GM12878 (cell line): ENCODE results near the gene DMWD. TPM values are rescaled to one million over a fixed set of nuclear protein-coding genes. Genes with fewer than 3 reads are reported as not detected.

Source experiments
- ATAC-seq: fragments of 200-7000 bp; cut with Tn5 transposase; 3 replicates; pipeline ENCODE4 v1.9.1; 2020; ENCODE audit warnings: mild to moderate bottlenecking, moderate library complexity
- BruUV-seq: library from RNA; stranded (reverse); fragments of 400-500 nt; replicated peaks from 2 replicates; lab custom pipeline; 2021; lab: Mats Ljungman, UMichigan
- CTCF ChIA-PET: fragments of 300-600 bp; sonication (Branson Sonifier 250); formaldehyde crosslinking; extraction: SDS; loops from one replicate; lab custom pipeline; 2021; ENCODE audit warnings: inconsistent platforms; lab: Yijun Ruan, JAX
- POLR2A ChIA-PET: fragments of 350-600 bp; formaldehyde crosslinking; extraction: SDS; loops from one replicate; lab custom pipeline; 2021; ENCODE audit warnings: inconsistent platforms; lab: Charles Lee
- RAD21 ChIA-PET: fragments of 300-600 bp; sonication (Branson Sonifier 250); formaldehyde crosslinking; loops from one replicate; lab custom pipeline; 2023; ENCODE audit warnings: antibody characterized with exemption; ENCODE audit not compliant: unreplicated experiment; lab: Charles Lee
- SMC1A ChIA-PET: fragments of 300-600 bp; sonication (Branson Sonifier 250); formaldehyde crosslinking; loops from one replicate; lab custom pipeline; 2023; ENCODE audit not compliant: unreplicated experiment, uncharacterized antibody; lab: Charles Lee
- DNase-seq: peaks from one replicate; pipeline ENCODE4 v3.0.0-alpha.2; 2011; ENCODE audit warnings: low read depth, low spot score
- FAIRE-seq: peaks from 3 replicates; lab custom pipeline; 2011; peaks lifted over from hg19 to GRCh38; lab: Jason Lieb, UNC
- H2AFZ ChIP-seq: 2 replicates; pipeline ENCODE4 v1.6.0; 2011; ENCODE audit warnings: low read depth, low read length, control low read depth; ENCODE audit not compliant: control insufficient read depth
- H3K27ac ChIP-seq: 2 replicates; pipeline ENCODE4 v1.5.1; 2011; ENCODE audit warnings: control low read depth; ENCODE audit not compliant: control insufficient read depth, insufficient read depth
- H3K27me3 ChIP-seq, 2 experiments: replicated peaks in 1 of 2; 2 replicates each; pipeline versions ENCODE4 v1.6.0 to v1.6.1; 2011; ENCODE audit warnings: low read length in 1 of 2; ENCODE audit not compliant: control insufficient read depth in 2 of 2, insufficient read depth in 2 of 2
- H3K36me3 ChIP-seq, 2 experiments: 2 replicates each; pipeline ENCODE4 v1.5.1; 2011; ENCODE audit warnings: low read length in 1 of 2; ENCODE audit not compliant: control insufficient read depth in 2 of 2, insufficient read depth in 2 of 2
- H3K4me1 ChIP-seq: 2 replicates; pipeline ENCODE4 v1.6.1; 2011; ENCODE audit warnings: mild to moderate bottlenecking, low read length, moderate library complexity, mixed read lengths; ENCODE audit not compliant: control insufficient read depth, insufficient read depth
- H3K4me2 ChIP-seq: 2 replicates; pipeline ENCODE4 v1.6.0; 2011; ENCODE audit warnings: control low read depth; ENCODE audit not compliant: control insufficient read depth, insufficient read depth
- H3K4me3 ChIP-seq: fragments of 200-600 bp; sonication (generic); 2 replicates; pipeline ENCODE4 v1.5.1; 2016
- H3K79me2 ChIP-seq: 2 replicates; pipeline ENCODE4 v1.6.0; 2011; ENCODE audit warnings: low read length; ENCODE audit not compliant: control insufficient read depth, insufficient read depth
- H3K9ac ChIP-seq: 2 replicates; pipeline ENCODE4 v1.8.0; 2011; ENCODE audit warnings: low read length, control low read depth, mixed read lengths; ENCODE audit not compliant: control insufficient read depth, insufficient read depth
- H3K9me3 ChIP-seq: replicated peaks from 3 replicates; pipeline ENCODE4 v1.5.1; 2011; ENCODE audit warnings: mild to moderate bottlenecking, low read length; ENCODE audit not compliant: control insufficient read depth, insufficient read depth
- H4K20me1 ChIP-seq: 2 replicates; pipeline ENCODE4 v1.6.0; 2011; ENCODE audit not compliant: control insufficient read depth, insufficient read depth
- ASH2L ChIP-seq: fragments of 300-600, 200-600 bp; sonication (generic); IDR thresholded peaks from 2 replicates; pipeline ENCODE4 v1.6.1; 2017; ENCODE audit warnings: low read depth, mild to moderate bottlenecking, borderline replicate concordance
- ATF7 ChIP-seq: fragments of 450-650 bp; IDR thresholded peaks from 2 replicates; pipeline ENCODE4 v1.6.1; 2016; ENCODE audit warnings: low read depth, mild to moderate bottlenecking
- CEBPB ChIP-seq, 2 experiments: fragments of 150-350 bp in 1 of 2; IDR thresholded peaks; 2 replicates each; pipeline ENCODE4 v1.6.1; 2012 to 2014; ENCODE audit warnings: low read depth in 2 of 2, low read length in 2 of 2, borderline replicate concordance in 1 of 2, inconsistent platforms in 1 of 2
- CREB1 ChIP-seq: IDR thresholded peaks from 2 replicates; pipeline ENCODE4 v1.6.1; 2012; ENCODE audit warnings: low read depth, mild to moderate bottlenecking, inconsistent platforms
- E2F4 ChIP-seq: IDR thresholded peaks from 2 replicates; pipeline ENCODE4 v1.6.1; 2012; ENCODE audit warnings: low read depth, low read length, improper control_type of control experiment
- ETV6 ChIP-seq, 2 experiments: fragments of 450-650 bp in 1 of 2; IDR thresholded peaks in 1 of 2; conservative IDR thresholded peaks in 1 of 2; 2 replicates each; pipeline ENCODE4 v1.6.1; 2014; ENCODE audit warnings: antibody characterized with exemption in 1 of 2, borderline replicate concordance in 1 of 2, low read depth in 1 of 2, mild to moderate bottlenecking in 1 of 2, moderate library complexity in 1 of 2
- IKZF2 ChIP-seq, 2 experiments: fragments of 450-650 bp; IDR thresholded peaks; 2 replicates each; pipeline ENCODE4 v1.6.1; 2017; ENCODE audit warnings: mild to moderate bottlenecking in 2 of 2, moderate library complexity in 2 of 2
- KLF5 ChIP-seq: fragments of 450-650 bp; IDR thresholded peaks from 2 replicates; pipeline ENCODE4 v1.6.1; 2014; ENCODE audit warnings: mild to moderate bottlenecking; ENCODE audit not compliant: partially characterized antibody
- SIX5 ChIP-seq: IDR thresholded peaks from 2 replicates; pipeline ENCODE4 v1.6.1; 2011; ENCODE audit warnings: mild to moderate bottlenecking, low read depth, low read length, moderate library complexity; ENCODE audit not compliant: severe bottlenecking
- SUPT20H ChIP-seq: IDR thresholded peaks from 2 replicates; pipeline ENCODE4 v1.6.1; 2011; ENCODE audit warnings: low read depth, mild to moderate bottlenecking, low read length, moderate library complexity, borderline replicate concordance; ENCODE audit not compliant: control insufficient read depth
- USF2 ChIP-seq: IDR thresholded peaks from 2 replicates; pipeline ENCODE4 v1.6.1; 2011; ENCODE audit warnings: low read depth, low read length, improper control_type of control experiment, borderline replicate concordance
- ZBTB40 ChIP-seq: fragments of 450-650 bp; IDR thresholded peaks from 2 replicates; pipeline ENCODE4 v1.6.1; 2016; ENCODE audit warnings: mild to moderate bottlenecking, moderate library complexity, borderline replicate concordance
- ZNF384 ChIP-seq: IDR thresholded peaks from 2 replicates; pipeline ENCODE4 v1.6.1; 2012; ENCODE audit warnings: low read depth, mild to moderate bottlenecking, low read length, improper control_type of control experiment, borderline replicate concordance
- WGBS: methylation state at CpG from one replicate; pipeline ENCODE4 v1.1.6; 2016; ENCODE audit warnings: low lambda C conversion rate; ENCODE audit not compliant: insufficient replicate concordance, insufficient coverage; ENCODE audit errors: missing lambda C conversion rate; 5-methylcytosine and 5-hydroxymethylcytosine counted together
- in situ Hi-C: fragments of 300-500 bp; cut with MboI; formaldehyde crosslinking; loops from 9 replicates; pipeline ENCODE4 v1.14.3; 2018; ENCODE audit warnings: mixed read lengths
- intact Hi-C: fragments of 100-400 bp; cut with micrococcal nuclease; formaldehyde crosslinking; loops from one replicate; pipeline ENCODE4 v1.14.2; 2022; ENCODE audit not compliant: unreplicated experiment
- polyA plus RNA-seq, 11 experiments: library from polyadenylated mRNA; depleted of rRNA in 4 of 11; unstranded in 6 of 11; stranded (reverse) in 5 of 11; fragments of >200 nt; fragmentation: Nextera tagmentation in 4 of 11; fragmentation: Illumina TruSeq in 1 of 11; extraction: Ambion mirVana in 4 of 11; extraction: Trizol in 1 of 11; gene quantifications; 1 replicate in 1 of 11; 2 replicates in 10 of 11; pipeline versions ENCODE4 v1.2.1 to v1.2.3, GENCODE V29; 2011 to 2016; ENCODE audit warnings: inconsistent platforms in 2 of 11, missing spikeins in 2 of 11, low read depth in 1 of 11
- total RNA-seq, 4 experiments: library from RNA; depleted of rRNA in 3 of 4; stranded (reverse); fragments of >200 nt in 3 of 4; fragmentation: Illumina TruSeq in 1 of 4; extraction: Trizol in 1 of 4; gene quantifications; 2 replicates each; pipeline versions ENCODE4 v1.2.1 to v1.2.3, GENCODE V29; 2013 to 2021
- TF ChIP-seq, protein P1 (sequence below): IDR thresholded peaks from 2 replicates; pipeline ENCODE4 v1.6.1; 2011; ENCODE audit warnings: low read depth, mild to moderate bottlenecking, low read length, moderate library complexity, borderline replicate concordance; ENCODE audit errors: extremely low read depth
- TF ChIP-seq, protein P2 (sequence below): IDR thresholded peaks from 2 replicates; pipeline ENCODE4 v1.6.1; 2012; ENCODE audit warnings: low read length, inconsistent platforms

Gene DMWD
- total and polyA plus RNA-seq, 10 of the 15 experiments (the other 5 are each of a cell fraction or from before 2014, with no cell fraction given), result 3.5 to 56.0 (median 11.6) TPM

GRCh38 chr19:45800070-45800553 lies 7.5 kb upstream of the DMWD start:
- no peak overlapping the region for H3K4me3 ChIP-seq
- ChIA-PET SMC1A (interaction anchor here (0.9 to 2.5 kb wide), 4 partner anchors 17 to 48 kb away, joined by 3 to 24 read pairs (median 4); partner anchors contain the start of gene SIX5), POLR2A (interaction anchor here (0.9 to 2.0 kb wide), 3 partner anchors 11 to 33 kb away, joined by 3 to 9 read pairs (median 4); no protein-coding TSS in a partner anchor), CTCF (interaction anchor here (0.8 to 8.1 kb wide), 15 partner anchors 12 to 169 kb away, joined by 3 to 110 read pairs (median 6); partner anchors contain the start of gene SIX5), RAD21 (interaction anchor here (1.4 to 4.8 kb wide), 2 partner anchors 30 to 159 kb away, joined by 3 to 63 read pairs; partner anchors contain the start of gene SIX5)
- no peak overlapping the region for H3K9ac ChIP-seq
- FAIRE-seq, result no peak
- no TSS peak for BruUV-seq
- no peak for ATAC-seq
- 62% methylated on average over 8 of the region's 8 CpGs for WGBS
- H3K27me3 ChIP-seq, result no peaks in the 10 kb centered on the region
- in situ Hi-C loops (no loop called here), intact Hi-C loops (no loop called here)
- no peaks in the 10 kb centered on the region for H3K9me3 ChIP-seq
- no peaks in the 10 kb centered on the region for H3K36me3 ChIP-seq
- no peak overlapping the region for H3K27ac ChIP-seq
- no peaks in the 10 kb centered on the region for H3K79me2 ChIP-seq
- no peak overlapping the region for H3K4me2 ChIP-seq
- H2AFZ ChIP-seq, result no peak overlapping the region
- no peaks in the 10 kb centered on the region for H4K20me1 ChIP-seq
- H3K4me1 ChIP-seq, result peaks cover 8% of the 10 kb centered on the region
- DNase-seq, result no peak
- TF ChIP-seq ATF7 (no peak), KLF5 (no peak), USF2 (no peak), ZNF384 (no peak), SUPT20H (no peak), IKZF2 (IDR thresholded peaks at IDR 0.05) (no peak), ZBTB40 (no peak), E2F4 (no peak), CREB1 (no peak), ETV6 (conservative IDR thresholded peaks at IDR 0.05 in 1 of 2, IDR thresholded peaks at IDR 0.05 in 1 of 2; ENCODE audit: borderline replicate concordance in 1 of 2, low read depth in 1 of 2) (no peak), SIX5 (no peak), CEBPB (IDR thresholded peaks at IDR 0.05; ENCODE audit: borderline replicate concordance in 1 of 2, low read depth in 2 of 2, low read length in 2 of 2) (no peak), ASH2L (no peak)
- TF ChIP-seq, protein P1, sequence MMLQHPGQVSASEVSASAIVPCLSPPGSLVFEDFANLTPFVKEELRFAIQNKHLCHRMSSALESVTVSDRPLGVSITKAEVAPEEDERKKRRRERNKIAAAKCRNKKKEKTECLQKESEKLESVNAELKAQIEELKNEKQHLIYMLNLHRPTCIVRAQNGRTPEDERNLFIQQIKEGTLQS, result no peak
- TF ChIP-seq, protein P2, sequence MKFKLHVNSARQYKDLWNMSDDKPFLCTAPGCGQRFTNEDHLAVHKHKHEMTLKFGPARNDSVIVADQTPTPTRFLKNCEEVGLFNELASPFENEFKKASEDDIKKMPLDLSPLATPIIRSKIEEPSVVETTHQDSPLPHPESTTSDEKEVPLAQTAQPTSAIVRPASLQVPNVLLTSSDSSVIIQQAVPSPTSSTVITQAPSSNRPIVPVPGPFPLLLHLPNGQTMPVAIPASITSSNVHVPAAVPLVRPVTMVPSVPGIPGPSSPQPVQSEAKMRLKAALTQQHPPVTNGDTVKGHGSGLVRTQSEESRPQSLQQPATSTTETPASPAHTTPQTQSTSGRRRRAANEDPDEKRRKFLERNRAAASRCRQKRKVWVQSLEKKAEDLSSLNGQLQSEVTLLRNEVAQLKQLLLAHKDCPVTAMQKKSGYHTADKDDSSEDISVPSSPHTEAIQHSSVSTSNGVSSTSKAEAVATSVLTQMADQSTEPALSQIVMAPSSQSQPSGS, result no peak
